GM23248 (cell line): ENCODE results near the gene SYNE1. TPM values are rescaled to one million over a fixed set of nuclear protein-coding genes. Genes with fewer than 3 reads are reported as not detected.

Source experiments
- DNase-seq: peaks from one replicate; pipeline ENCODE4 v3.0.0-alpha.2; 2015
- H2AFZ ChIP-seq: fragments of 200-600 bp; sonication (generic); 2 replicates; pipeline ENCODE4 v1.6.1; 2016; ENCODE audit warnings: antibody characterized with exemption
- H3F3A ChIP-seq: fragments of 200-600 bp; sonication (generic); 2 replicates; pipeline ENCODE4 v1.6.1; 2016; ENCODE audit warnings: mild to moderate bottlenecking, antibody characterized with exemption, mixed run types; ENCODE audit not compliant: insufficient read depth
- H3K27ac ChIP-seq: fragments of 200-600 bp; sonication (generic); 2 replicates; pipeline ENCODE4 v1.5.1; 2016; ENCODE audit warnings: mild to moderate bottlenecking
- H3K27me3 ChIP-seq: fragments of 200-600 bp; sonication (generic); replicated peaks from 2 replicates; pipeline ENCODE4 v1.6.1; 2016; ENCODE audit warnings: mild to moderate bottlenecking; ENCODE audit not compliant: insufficient read depth
- H3K36me3 ChIP-seq: fragments of 200-600 bp; sonication (generic); 2 replicates; pipeline ENCODE4 v1.6.1; 2016; ENCODE audit warnings: low read depth, mild to moderate bottlenecking
- H3K4me1 ChIP-seq: fragments of 200-600 bp; sonication (generic); 2 replicates; pipeline ENCODE4 v1.6.1; 2016; ENCODE audit warnings: mild to moderate bottlenecking; ENCODE audit not compliant: insufficient read depth
- H3K4me2 ChIP-seq: fragments of 200-600 bp; sonication (generic); one replicate; pipeline ENCODE4 v1.6.1; 2016; ENCODE audit warnings: mild to moderate bottlenecking; ENCODE audit not compliant: unreplicated experiment
- H3K4me3 ChIP-seq: fragments of 200-600 bp; sonication (generic); 2 replicates; pipeline ENCODE4 v1.5.1; 2016; ENCODE audit warnings: mild to moderate bottlenecking
- H3K79me2 ChIP-seq: fragments of 200-600 bp; sonication (generic); 2 replicates; pipeline ENCODE4 v1.6.1; 2016; ENCODE audit warnings: mild to moderate bottlenecking; ENCODE audit not compliant: insufficient read depth
- H3K9ac ChIP-seq: fragments of 200-600 bp; sonication (generic); 2 replicates; pipeline ENCODE4 v1.6.1; 2016; ENCODE audit warnings: mild to moderate bottlenecking
- H3K9me2 ChIP-seq: fragments of 200-600 bp; sonication (generic); 2 replicates; pipeline ENCODE4 v1.6.1; 2016; ENCODE audit warnings: mixed run types, mild to moderate bottlenecking, moderate library complexity; ENCODE audit not compliant: insufficient read depth
- H3K9me3 ChIP-seq: fragments of 200-600 bp; sonication (generic); one replicate; pipeline ENCODE4 v1.6.1; 2017; ENCODE audit warnings: low read depth
- H4K20me1 ChIP-seq: fragments of 200-600 bp; sonication (generic); 2 replicates; pipeline ENCODE4 v1.6.0; 2016; ENCODE audit not compliant: insufficient read depth
- EZH2 ChIP-seq: fragments of 200-600 bp; sonication (generic); IDR thresholded peaks from 2 replicates; pipeline ENCODE4 v1.6.1; 2018; ENCODE audit warnings: antibody characterized with exemption, mild to moderate bottlenecking; ENCODE audit not compliant: insufficient read depth, poor library complexity, severe bottlenecking
- EZH2phosphoT487 ChIP-seq: fragments of 200-600 bp; sonication (generic); IDR thresholded peaks from 2 replicates; pipeline ENCODE4 v1.6.1; 2018; ENCODE audit warnings: antibody characterized with exemption, moderate library complexity, mild to moderate bottlenecking, low read depth; ENCODE audit not compliant: insufficient read depth
- WGBS, 2 experiments: methylation state at CpG; one replicate each; pipeline ENCODE4 v1.1.6; 2015 to 2017; ENCODE audit warnings: low lambda C conversion rate in 2 of 2, low coverage in 1 of 2; ENCODE audit errors: missing lambda C conversion rate in 2 of 2; 5-methylcytosine and 5-hydroxymethylcytosine counted together
- in situ Hi-C: fragments of 300-500 bp; cut with MboI; formaldehyde crosslinking; loops from 2 replicates; pipeline ENCODE4 v1.15.0; 2020
- polyA plus RNA-seq: library from polyadenylated mRNA; unstranded; fragments of >200 nt; fragmentation: Nextera tagmentation; extraction: Ambion mirVana; gene quantifications from 2 replicates; pipeline ENCODE4 v1.2.1, GENCODE V29; 2016
- total RNA-seq: library from RNA; depleted of rRNA; stranded (reverse); fragments of >200 nt; shearing (Covaris generic); gene quantifications from 2 replicates; pipeline ENCODE4 v1.2.3, GENCODE V29; 2014

The SYNE1 gene
- total and polyA plus RNA-seq, 2 experiments from 2014 or later: 29.2 to 95.4 TPM

- H3K4me3 ChIP-seq: no peak overlapping the region
- no peak overlapping the region for H3K27ac ChIP-seq
- H3K9me2 ChIP-seq: no peaks in the 10 kb centered on the region
- H3K79me2 ChIP-seq: peaks cover 18% of the 10 kb centered on the region
- no peak overlapping the region for H3K9ac ChIP-seq
- H4K20me1 ChIP-seq: no peaks in the 10 kb centered on the region
- no peaks in the 10 kb centered on the region for H3F3A ChIP-seq
- H2AFZ ChIP-seq: no peak overlapping the region
- no peak overlapping the region for H3K4me2 ChIP-seq
- 86 to 87% methylated on average over 20 of the region's 20 CpGs for WGBS, 2 experiments
- H3K27me3 ChIP-seq: no peaks in the 10 kb centered on the region
- H3K36me3 ChIP-seq: peaks cover 87% of the 10 kb centered on the region
- DNase-seq: no peak
- H3K9me3 ChIP-seq: no peaks in the 10 kb centered on the region
- in situ Hi-C loops: no loop called here
- no peaks in the 10 kb centered on the region for H3K4me1 ChIP-seq
- TF ChIP-seq EZH2 (no peak), EZH2phosphoT487 (no peak)
Observed at GRCh38 chr6:152368751-152369624, 268.2 kb downstream of the SYNE1 start.

GRCh38 chr6:152364866-152365265 is 272.3 kb downstream of the SYNE1 start:
- no peaks in the 10 kb centered on the region for H3K4me1 ChIP-seq
- H3K36me3 ChIP-seq: peaks cover 69% of the 10 kb centered on the region
- DNase-seq: no peak
- no peak overlapping the region for H3K9ac ChIP-seq
- no peak for TF ChIP-seq EZH2phosphoT487
- TF ChIP-seq EZH2: no peak
- H3K9me2 ChIP-seq: no peaks in the 10 kb centered on the region
- H3K27ac ChIP-seq: no peak overlapping the region
- in situ Hi-C loops: no loop called here
- no peaks in the 10 kb centered on the region for H3K27me3 ChIP-seq
- H2AFZ ChIP-seq: no peak overlapping the region
- H3F3A ChIP-seq: no peaks in the 10 kb centered on the region
- no peak overlapping the region for H3K4me3 ChIP-seq
- H3K4me2 ChIP-seq: no peak overlapping the region
- WGBS, 2 experiments: 95 to 100% methylated on average over 2 of the region's 2 CpGs
- H3K9me3 ChIP-seq: no peaks in the 10 kb centered on the region
- no peaks in the 10 kb centered on the region for H4K20me1 ChIP-seq
- peaks cover 7% of the 10 kb centered on the region; the same call in 1 of the 2 replicates for H3K79me2 ChIP-seq

GRCh38 chr6:152360034-152360433 is 277.1 kb downstream of the SYNE1 start:
- H4K20me1 ChIP-seq: no peaks in the 10 kb centered on the region
- no peaks in the 10 kb centered on the region for H3K27me3 ChIP-seq
- H3K27ac ChIP-seq: no peak overlapping the region
- H3K4me2 ChIP-seq: no peak overlapping the region
- H3K4me1 ChIP-seq: peaks cover 7% of the 10 kb centered on the region
- WGBS, 2 experiments: 90 to 94% methylated on average over 6 of the region's 6 CpGs
- H3K9ac ChIP-seq: no peak overlapping the region
- H3K79me2 ChIP-seq: no peaks in the 10 kb centered on the region
- H2AFZ ChIP-seq: no peak overlapping the region
- no peaks in the 10 kb centered on the region for H3K9me2 ChIP-seq
- H3K4me3 ChIP-seq: no peak overlapping the region
- DNase-seq: no peak
- in situ Hi-C loops: no loop called here
- H3K36me3 ChIP-seq: peaks cover 61% of the 10 kb centered on the region
- TF ChIP-seq EZH2phosphoT487: no peak
- no peaks in the 10 kb centered on the region for H3K9me3 ChIP-seq
- peaks cover 10% of the 10 kb centered on the region for H3F3A ChIP-seq

DNA sequence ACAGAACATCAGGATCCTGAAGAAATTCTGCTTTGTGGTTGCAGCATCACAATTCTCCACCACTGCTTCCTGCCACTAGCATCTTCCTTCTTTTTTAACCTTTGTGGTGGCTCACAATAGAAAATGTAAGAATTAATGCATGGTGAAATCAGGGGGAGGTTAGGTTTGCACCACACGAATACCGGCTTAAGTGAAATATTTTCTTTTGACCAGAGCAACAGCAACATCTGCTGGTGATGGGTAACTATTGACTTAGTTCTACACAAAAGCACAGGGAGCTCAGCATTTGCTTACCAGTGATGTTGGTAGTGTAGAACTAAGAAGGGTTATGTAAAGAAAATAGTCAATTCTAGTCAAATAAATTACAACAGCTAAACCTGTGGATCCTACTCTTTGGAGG is 280.5 kb downstream of the SYNE1 start:
- Histone ChIP-seq H3K9me3 (no peaks in the 10 kb centered on the region), H3K79me2 (no peaks in the 10 kb centered on the region), H3K27me3 (no peaks in the 10 kb centered on the region), H3F3A (peaks cover 10% of the 10 kb centered on the region), H3K36me3 (peaks cover 74% of the 10 kb centered on the region), H3K4me2 (no peak overlapping the region), H2AFZ (no peak overlapping the region), H3K9ac (no peak overlapping the region), H3K4me3 (no peak overlapping the region), H3K9me2 (no peaks in the 10 kb centered on the region), H3K4me1 (peaks cover 7% of the 10 kb centered on the region), H4K20me1 (no peaks in the 10 kb centered on the region), H3K27ac (0 out of 2 replicates have a peak overlapping the region, but pooled peaks have one; percentile 9)
- TF ChIP-seq EZH2: no peak
- TF ChIP-seq EZH2phosphoT487: no peak
- 9 to 18% methylated on average over 2 of the region's 2 CpGs for WGBS, 2 experiments
- in situ Hi-C loops: no loop called here
- peak; percentile 59 for DNase-seq
